Measurements from ENCODE around the gene RIC8A.

Gene RIC8A

DNA sequence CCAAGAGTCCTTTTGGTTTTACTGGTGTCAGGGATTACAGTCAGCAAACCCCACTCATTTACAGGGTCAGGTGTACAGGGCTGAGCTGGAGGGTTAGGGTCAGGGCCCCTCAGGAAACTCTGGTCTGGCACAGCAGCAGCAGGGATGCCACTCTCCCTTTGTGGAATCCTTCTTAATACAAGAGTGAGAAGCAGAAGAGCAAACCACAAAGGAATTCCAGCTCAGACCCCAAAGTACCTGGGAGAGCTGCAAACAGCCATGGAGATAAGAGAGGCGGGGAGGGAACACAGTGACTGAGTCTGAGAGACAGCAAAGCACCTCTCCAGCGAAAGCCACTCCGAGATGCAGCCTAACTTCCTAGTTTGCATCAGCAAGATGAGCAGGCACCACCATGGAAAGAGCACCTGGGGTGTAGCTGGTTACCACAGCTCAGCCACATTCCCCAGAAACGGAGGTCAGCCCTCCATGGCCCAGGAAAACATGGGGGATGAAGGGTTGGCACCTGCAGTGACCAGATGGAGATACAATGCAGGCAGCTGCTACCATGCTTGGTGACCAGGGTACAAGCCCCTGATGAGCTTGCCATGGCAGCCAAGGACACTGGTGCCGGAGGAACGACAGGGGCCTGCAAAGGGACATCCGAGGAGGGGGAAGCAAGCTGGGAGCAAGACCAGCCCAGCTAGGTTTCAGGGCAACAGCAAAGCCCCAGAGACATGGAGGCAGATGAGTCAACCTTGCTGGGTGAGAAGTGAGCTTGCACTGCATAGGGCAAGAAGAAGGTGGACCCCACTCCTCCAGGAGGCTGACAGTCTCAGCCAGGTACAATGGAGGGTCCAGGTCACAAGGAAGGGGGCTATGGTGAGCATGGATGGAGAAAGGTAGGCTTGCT lies 4.2 kb upstream of the RIC8A start:
- peak overlapping the region in 3 of 21 experiments; percentile 12 to 26 (median 14) for H3K27ac ChIP-seq
- no peak overlapping the region for H3K4me3 ChIP-seq

DNA sequence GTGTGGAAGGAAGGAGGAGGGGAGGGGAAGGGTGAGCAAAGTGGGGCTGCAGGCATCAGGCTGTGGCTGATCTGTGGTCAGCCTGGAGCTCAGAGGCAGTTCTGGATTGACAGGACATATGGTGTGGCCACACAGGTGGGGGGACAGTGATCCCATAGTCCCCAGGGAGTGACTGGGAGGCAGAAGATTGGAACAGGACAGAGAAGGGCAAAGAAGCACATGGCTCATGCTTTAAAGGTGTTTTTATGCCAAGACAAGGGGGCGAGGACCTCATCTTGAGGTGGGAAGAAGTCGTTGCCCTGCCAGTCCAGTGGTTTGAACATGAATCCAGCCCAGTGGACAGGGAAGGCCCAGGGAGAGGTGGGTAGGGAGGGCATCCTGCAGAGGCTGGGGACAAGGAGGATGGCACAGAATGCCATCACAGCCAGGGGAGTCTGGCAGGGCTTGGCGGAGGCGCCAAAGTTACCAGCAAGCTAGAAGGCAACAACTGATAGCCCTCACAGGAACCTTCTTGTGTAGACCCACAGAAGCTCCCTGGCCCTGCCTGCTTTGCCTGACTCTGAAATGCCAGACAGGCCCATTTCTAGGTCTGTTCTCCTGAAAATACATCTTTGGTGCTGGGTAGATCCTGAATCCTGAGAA lies 3.4 kb upstream of the RIC8A start:
- no peak overlapping the region for H3K4me3 ChIP-seq
- peak overlapping the region in 2 of 21 experiments; percentile 12 to 26 for H3K27ac ChIP-seq

DNA sequence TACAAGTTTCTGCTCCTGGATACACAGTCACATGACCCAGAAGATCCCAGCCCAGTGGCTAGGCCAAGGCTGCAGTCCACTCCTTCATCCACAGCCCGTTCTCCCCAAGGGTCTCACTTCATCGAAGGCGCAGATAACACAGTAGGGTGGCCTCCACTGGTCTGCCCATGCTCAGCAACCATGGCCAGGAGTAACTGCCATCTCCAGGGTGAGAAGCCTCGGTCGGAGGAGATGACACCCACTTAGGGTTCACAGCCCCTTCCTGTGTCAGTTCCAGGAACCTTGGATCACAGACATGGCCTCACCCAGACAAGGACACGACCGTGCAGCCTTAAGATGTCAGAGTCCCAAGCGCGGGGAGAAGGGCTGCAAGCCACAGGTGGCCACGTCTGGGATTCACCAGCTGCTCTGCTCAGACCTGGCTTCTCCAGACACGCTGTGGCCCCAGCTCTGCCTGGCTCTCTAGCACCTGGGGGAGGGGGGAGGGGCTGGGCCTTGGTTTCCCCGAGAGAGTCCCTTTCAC lies 2.9 kb upstream of the RIC8A start:
- no peak overlapping the region for H3K27ac ChIP-seq
- no peak overlapping the region for H3K4me3 ChIP-seq

DNA sequence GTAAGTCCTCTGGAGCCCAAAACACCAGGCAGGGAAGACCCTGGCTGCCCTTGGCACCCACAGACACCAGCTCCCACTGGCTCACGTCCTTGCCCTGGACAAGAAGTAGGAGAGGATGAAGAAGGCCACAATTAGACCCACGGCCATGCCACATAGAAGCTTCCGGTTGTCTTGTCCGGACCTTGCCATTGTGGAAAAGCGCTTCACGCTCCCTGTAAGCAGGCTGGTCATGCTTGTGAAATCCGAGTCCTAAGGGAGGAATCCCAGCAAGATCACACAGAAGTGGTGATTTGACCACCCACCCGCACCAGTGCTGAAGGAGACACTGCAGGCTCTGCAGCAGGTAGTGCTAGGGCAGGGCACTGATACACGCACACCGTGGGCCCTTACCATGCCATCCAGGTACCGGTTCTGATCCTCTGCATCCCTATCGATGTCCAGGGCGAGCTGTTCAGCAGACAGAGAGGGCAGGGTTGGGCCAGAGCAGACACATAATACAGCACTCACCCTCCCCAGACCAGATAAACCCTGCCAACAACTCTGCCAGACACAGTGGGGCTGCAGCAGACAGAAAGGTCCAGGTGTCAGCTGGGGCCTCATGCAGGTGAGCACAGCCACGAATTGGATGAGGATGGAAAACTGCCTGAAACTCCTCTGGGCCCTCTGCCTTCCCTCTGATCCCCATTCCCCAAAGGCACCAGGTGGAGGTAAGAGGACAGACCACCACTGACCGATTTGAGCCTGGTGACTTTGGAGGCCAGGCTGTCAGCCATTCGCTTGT lies 2.1 kb upstream of the RIC8A start:
- Histone ChIP-seq H3K27ac (peak overlapping the region in 2 of 21 experiments; percentile 98 to 99), H3K4me3 (peak overlapping the region in 3 of 7 experiments; percentile 5 to 97 (median 94))

DNA sequence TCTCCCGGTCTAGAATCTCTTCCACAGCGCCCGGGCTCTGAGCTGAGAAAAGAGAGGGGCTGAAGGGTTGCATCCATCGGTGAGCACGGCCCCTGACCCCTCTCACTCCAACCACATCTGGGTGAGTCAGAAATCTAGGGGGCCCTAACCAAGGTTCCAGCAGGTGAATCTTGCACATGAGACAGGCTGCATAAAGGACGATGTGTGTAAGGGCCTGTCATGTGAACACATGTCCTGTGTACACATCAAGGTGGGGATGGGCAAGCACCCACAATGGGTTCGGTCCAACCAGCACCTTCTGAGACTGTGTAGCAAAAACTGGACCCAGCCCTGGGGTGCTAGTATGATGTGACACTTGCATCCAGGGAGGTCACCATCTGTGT lies 1.5 kb upstream of the RIC8A start:
- H3K4me3 ChIP-seq, result peak overlapping the region; percentile 66 to 99 (median 94)
- peak overlapping the region in 11 of 21 experiments; percentile 93 to 99 (median 97) for H3K27ac ChIP-seq

DNA sequence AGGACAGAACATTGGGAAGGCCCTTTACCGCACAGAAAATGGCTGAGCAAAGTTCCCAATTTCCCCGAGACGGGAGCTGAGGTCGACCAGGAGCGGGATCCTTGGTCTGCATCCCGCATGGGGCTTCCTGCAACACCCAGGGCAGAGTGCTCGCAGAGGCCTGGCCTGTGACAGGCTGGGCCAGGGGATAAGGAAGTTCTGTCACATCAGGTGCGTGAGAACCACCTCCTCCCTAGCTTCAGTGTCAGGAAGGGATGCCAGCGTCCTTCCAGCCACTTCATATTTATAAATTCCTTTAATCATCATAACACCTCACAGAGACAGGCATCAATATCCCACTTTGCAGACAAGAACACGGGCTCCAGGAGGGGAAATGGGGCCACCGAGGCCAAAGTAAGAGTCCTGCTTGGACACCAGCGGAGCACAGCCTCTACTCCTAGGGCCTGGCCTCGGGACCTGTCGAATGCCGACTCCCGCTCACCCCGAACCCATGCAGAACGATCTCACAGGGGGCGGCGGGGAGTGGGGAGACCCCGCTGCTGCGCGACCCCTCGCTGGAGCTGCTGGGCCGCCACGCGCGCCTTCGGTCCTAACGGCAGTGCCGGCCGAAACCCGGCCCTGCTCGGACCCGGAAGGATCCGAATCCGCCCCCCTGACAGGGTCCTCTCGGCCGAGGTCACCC lies 841 bp upstream of the RIC8A start:
- peak overlapping the region; percentile 87 to 99 (median 97) for H3K27ac ChIP-seq
- H3K4me3 ChIP-seq, result peak overlapping the region; percentile 66 to 99 (median 94)

DNA sequence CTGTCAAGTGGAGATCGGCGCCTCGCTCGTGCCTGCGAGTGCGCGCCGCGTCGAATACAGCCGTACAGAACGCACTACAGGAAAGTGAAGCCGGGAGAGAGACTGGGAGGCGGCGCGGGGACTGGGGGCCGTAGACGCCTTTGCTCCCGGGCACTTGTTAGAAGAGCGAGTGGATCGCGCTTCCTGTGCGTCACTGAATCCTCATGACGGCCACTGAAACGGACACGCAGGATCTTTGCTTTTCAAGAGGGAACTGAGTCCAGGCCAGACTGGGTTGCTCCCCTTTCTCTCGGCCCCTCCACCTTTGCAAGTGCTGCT lies 314 bp downstream of the RIC8A start:
- H3K4me3 ChIP-seq, result peak overlapping the region; percentile 66 to 99 (median 94)
- H3K27ac ChIP-seq, result peak overlapping the region; percentile 87 to 99 (median 97)

DNA sequence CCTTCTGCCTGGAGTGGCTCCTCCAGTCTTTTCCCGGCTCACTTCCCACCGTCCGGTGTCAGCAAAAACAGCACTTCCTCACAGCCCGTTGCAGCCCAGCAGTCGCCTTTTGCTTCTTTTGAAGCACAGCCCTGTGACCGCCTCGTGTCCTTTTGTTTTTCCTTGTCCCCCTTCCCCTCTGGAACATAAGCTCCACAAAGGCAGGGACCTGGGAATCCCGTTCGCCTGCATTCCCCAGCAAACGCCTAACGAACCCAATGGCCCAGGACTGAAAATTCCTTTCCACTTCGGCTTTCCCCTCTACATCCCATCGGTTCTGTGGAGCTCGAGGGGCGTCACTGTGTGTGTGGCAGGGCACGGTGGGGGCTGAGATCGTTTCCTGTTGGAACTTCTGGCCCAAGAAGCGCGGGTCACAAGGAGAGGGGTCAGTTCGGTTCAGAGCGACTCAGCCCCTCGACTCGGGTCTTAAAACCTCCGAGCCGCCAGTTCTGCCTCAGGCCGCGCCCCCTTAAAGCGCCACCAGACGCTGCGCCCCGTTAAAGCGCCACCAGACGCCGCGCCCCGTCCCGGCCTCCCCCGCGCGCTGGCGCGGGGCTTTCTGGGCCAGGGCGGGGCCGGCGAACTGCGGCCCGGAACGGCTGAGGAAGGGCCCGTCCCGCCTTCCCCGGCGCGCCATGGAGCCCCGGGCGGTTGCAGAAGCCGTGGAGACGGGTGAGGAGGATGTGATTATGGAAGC lies 841 bp downstream of the RIC8A start:
- peak overlapping the region; percentile 87 to 99 (median 97) for H3K27ac ChIP-seq

DNA sequence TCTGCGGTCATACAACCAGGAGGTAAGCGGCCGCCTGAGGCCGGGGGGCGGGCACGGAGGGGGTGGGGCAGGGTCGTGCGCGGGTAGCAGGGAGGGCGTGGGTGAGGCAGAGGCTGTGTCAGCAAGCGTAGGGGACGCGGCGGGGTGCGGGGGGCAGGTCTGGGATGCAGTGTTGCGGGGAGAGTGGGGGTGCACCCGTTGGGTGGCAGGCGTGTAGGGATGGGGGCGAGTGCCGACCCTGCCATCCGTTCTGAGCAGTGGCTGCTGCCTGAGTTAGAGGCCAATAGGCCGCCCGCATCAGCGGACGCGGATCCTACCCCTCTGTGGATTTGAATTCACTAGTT lies 1.4 kb downstream of the RIC8A start:
- peak overlapping the region; percentile 87 to 99 (median 97) for H3K27ac ChIP-seq

More for the DNA sequence above, 841 bp downstream of the RIC8A start:
- peak overlapping the region; percentile 66 to 99 (median 94) for H3K4me3 ChIP-seq

DNA sequence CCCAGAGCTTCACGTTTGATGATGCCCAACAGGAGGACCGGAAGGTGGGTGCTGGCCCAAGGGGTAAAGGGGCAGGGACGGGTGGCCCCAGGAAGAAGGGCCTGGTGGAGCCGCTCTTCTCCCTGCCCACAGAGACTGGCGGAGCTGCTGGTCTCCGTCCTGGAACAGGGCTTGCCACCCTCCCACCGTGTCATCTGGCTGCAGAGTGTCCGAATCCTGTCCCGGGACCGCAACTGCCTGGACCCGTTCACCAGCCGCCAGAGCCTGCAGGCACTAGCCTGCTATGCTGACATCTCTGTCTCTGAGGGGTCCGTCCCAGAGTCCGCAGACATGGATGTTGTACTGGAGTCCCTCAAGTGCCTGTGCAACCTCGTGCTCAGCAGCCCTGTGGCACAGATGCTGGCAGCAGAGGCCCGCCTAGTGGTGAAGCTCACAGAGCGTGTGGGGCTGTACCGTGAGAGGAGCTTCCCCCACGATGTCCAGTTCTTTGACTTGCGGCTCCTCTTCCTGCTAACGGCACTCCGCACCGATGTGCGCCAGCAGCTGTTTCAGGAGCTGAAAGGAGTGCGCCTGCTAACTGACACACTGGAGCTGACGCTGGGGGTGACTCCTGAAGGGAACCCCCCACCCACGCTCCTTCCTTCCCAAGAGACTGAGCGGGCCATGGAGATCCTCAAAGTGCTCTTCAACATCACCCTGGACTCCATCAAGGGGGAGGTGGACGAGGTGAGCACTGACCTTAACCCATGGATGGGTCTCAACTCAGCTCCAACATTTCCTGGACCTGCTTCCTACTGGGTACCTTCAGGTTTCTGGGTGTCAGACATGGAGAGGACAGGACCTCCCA lies 2.0 kb downstream of the RIC8A start:
- peak overlapping the region; percentile 87 to 99 (median 97) for H3K27ac ChIP-seq
- H3K4me3 ChIP-seq, result peak overlapping the region; percentile 66 to 99 (median 94)

More for the DNA sequence above, 1.4 kb downstream of the RIC8A start:
- peak overlapping the region; percentile 66 to 99 (median 94) for H3K4me3 ChIP-seq

DNA sequence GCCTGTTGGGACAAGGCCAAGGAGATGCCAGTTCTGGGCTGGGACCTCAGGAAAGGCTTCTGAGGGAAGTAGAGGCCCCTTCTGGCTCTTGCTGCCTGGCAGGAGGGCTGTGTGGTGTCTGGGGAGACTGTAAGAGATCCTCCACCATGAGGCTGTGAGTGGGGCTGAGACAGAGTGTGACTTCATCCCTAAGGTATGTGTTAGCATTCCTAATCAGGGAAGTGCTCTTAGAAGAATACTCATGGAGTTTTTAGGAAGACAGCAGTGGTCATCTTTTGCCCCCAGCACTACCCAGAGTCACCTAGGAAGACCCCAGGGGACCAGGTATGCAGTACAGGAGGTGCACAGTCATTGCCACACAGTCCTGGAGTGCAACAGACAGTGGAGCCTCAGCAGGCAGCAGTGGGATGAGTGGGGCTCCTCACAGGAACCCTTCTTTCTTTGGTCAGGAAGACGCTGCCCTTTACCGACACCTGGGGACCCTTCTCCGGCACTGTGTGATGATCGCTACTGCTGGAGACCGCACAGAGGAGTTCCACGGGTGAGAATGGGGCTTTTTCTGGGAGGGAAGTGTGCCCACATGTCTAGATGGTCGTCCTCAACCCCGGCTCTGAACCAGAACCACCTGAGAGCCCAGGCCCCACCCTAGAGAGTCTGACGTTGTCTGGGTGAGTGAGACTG lies 2.8 kb downstream of the RIC8A start:
- peak overlapping the region in 2 of 7 experiments; percentile 87 to 99 for H3K4me3 ChIP-seq
- H3K27ac ChIP-seq, result peak overlapping the region in 13 of 21 experiments; percentile 23 to 98 (median 97)

DNA sequence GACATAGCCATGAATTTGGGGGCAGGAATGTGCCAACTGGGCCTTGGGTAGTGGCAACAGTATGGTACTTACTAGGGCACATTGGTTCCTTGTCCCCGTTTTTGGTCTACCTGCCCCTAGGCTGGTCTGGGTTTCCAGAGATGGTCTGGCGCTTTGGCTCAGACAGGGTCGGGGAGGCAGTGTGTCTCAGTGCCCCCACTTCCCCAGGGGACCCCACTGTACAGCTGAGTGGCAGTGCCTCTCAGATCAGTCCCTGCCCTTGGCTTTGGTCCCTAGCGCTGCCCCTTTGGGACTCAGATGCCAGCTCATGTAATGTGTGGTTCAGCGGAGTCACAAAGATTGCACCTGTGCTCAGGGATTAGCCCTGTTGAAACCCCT lies 3.3 kb downstream of the RIC8A start:
- no peak overlapping the region for H3K4me3 ChIP-seq
- peak overlapping the region in 3 of 21 experiments; percentile 98 for H3K27ac ChIP-seq

DNA sequence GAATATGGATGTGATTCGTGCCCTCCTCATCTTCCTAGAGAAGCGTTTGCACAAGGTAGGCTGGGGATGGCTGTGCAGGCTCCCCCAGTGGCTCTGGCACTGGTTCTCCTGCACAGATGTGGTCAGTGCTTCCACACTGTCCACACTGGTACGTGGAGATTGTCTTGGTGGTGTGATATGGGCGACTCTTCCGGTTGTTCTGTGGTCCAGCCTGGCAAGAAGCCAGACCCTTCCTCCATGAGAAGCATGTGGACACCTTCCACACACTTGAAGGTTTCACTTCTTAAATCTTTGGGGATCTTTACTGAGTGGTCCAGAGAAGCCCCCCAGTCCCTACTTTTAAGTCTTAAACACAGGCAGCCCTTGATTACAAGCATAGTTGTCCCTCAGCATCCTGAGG lies 3.8 kb downstream of the RIC8A start:
- Histone ChIP-seq H3K4me3 (no peak overlapping the region), H3K27ac (peak overlapping the region in 1 of 21 experiments; percentile 98)

DNA sequence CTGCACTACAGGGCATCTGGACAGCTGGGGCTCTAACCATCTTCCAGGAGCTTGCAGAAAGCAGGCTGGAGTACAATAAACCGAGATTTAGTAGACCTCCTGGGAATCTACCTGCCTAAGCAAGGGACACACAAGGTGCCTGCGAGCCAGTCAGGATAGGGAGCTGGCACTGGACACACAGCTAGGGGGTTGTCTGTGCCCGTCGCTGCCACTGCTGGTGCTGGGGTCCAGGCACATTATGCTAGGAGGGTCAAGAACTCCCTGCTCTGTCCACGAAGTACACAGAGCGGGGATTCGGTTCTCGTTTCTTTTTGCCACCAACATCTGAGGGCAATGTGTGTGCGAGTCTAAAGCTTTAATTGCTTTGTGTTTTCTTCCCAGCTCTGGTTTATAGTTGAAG lies 4.2 kb downstream of the RIC8A start:
- H3K4me3 ChIP-seq, result no peak overlapping the region
- H3K27ac ChIP-seq, result no peak overlapping the region

DNA sequence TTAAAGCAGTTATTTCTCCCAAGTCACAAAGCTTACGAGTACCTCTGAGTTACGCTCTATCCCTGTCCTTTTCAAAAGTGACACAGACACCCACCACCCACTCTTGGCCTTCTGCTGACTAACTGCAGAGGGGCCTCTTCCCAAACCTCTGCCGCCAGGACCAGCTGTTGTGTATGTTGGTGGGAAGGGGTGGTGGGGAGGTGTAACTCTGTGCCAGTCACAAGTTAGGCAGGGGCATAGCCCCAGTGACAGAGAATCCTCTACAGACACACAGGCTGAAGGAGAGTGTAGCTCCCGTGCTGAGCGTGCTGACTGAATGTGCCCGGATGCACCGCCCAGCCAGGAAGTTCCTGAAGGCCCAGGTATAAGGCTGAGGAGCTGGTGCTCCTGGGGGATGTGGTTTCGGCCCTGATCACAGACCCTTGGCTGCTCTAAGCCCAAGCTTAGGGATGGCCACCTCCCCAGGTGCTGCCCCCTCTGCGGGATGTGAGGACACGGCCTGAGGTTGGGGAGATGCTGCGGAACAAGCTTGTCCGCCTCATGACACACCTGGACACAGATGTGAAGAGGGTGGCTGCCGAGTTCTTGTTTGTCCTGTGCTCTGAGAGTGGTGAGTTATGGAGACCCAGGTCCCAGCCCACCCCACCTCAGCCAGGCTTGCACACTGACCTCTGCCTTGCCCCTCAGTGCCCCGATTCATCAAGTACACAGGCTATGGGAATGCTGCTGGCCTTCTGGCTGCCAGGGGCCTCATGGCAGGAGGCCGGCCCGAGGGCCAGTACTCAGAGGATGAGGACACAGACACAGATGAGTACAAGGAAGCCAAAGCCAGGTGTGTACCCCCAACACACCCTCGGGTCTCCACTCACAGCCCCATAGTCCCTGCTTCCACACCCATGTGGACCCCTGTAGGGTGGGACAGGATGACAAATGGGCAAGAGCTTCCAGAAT lies 4.9 kb downstream of the RIC8A start:
- no peak overlapping the region for H3K4me3 ChIP-seq
- H3K27ac ChIP-seq, result no peak overlapping the region

DNA sequence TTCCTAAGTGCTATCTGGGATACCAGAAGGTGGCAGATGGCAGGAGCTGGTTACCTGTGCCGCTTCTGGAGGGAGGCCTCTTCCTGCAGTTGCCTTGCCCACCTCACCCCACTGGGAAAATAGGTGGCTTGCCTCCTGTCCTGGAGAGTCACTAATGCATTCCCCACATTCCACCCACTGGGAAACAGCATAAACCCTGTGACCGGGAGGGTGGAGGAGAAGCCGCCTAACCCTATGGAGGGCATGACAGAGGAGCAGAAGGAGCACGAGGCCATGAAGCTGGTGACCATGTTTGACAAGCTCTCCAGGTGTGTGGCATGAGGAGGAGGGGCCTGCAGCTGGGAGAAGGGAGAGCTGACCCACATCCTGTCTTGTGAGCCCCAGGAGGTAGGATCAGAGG lies 5.6 kb downstream of the RIC8A start:
- H3K4me3 ChIP-seq, result no peak overlapping the region
- H3K27ac ChIP-seq, result no peak overlapping the region

Data from skin epidermis (tissue), 12 donors.